Measurements from ENCODE around the gene LEPR. TPM values are rescaled to one million over a fixed set of nuclear protein-coding genes. Genes with fewer than 3 reads are reported as not detected.

Gene LEPR
- total and polyA plus RNA-seq, 2 donors from 2014 or later, result 3.1 to 13.8 TPM

DNA sequence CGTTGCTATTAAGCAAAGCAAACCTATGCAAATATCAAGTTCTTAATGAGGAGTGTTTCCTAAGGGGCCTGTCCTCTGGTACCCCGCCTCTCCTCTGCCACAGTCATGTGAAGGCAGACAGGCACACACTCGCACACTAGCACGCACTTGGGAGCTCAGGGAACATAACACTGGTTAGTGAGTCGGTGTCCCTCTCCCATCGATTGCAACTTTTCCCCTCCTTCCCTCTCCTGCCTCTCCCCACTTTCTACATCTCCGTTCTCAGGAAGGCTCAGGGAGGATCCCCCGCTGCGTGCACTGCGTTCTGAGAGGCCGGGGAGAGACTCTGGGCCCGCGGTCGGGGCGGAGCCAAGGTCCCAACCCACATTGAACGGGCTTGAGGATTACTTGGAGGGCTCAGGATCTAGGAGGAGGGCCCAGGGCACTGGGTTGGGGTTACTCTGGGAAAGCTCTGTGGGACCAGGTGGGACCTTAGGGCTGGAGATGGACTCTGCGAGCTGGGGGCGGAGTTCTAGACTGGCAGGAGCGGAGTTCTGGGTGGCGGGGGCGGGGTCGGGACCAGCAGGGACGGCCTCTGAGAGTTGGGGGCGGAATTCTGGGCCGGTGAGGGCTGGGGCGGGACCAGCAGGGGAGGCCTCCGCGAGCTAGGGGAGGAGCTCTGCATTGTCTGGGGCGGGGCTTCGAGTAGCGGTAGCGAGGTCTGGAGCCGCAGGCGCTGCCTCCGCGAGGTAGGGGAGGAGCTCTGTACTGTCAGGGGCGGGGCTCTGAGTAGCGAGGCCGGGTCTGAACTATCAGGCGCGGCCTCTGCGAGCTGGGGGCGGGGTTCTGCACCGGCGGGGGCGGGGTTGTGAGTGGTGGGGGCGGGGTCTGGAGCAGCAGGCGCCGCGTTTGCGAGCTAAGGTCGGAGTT, 533 bp upstream of the LEPR start:
- Histone ChIP-seq H3K9me3 (ENCODE audit: control insufficient read depth in 2 of 3, insufficient read depth in 1 of 3, low read length in 3 of 3) (no peaks in the 10 kb centered on the region), H3K27me3 (ENCODE audit: control insufficient read depth, insufficient read depth, low read length) (no peaks in the 10 kb centered on the region), H3K4me3 (ENCODE audit: low read length in 3 of 3) (peak overlapping the region; percentile 78 to 84 (median 79)), H3K27ac (ENCODE audit: low read depth in 2 of 2, low read length in 2 of 2) (peak overlapping the region; percentile 90 to 94), H3K4me1 (ENCODE audit: control insufficient read depth in 2 of 3, insufficient read depth in 2 of 3, low read depth in 1 of 3, low read length in 3 of 3) (peaks cover 6 to 41% (median 22%) of the 10 kb centered on the region in 3 donors), H3K36me3 (ENCODE audit: control insufficient read depth in 2 of 3, insufficient read depth in 3 of 3, low read length in 3 of 3) (no peaks in the 10 kb centered on the region), H3K9ac (ENCODE audit: low read length in 3 of 3) (peak overlapping the region; percentile 52 to 79 (median 73))
- TF ChIP-seq, protein P1, sequence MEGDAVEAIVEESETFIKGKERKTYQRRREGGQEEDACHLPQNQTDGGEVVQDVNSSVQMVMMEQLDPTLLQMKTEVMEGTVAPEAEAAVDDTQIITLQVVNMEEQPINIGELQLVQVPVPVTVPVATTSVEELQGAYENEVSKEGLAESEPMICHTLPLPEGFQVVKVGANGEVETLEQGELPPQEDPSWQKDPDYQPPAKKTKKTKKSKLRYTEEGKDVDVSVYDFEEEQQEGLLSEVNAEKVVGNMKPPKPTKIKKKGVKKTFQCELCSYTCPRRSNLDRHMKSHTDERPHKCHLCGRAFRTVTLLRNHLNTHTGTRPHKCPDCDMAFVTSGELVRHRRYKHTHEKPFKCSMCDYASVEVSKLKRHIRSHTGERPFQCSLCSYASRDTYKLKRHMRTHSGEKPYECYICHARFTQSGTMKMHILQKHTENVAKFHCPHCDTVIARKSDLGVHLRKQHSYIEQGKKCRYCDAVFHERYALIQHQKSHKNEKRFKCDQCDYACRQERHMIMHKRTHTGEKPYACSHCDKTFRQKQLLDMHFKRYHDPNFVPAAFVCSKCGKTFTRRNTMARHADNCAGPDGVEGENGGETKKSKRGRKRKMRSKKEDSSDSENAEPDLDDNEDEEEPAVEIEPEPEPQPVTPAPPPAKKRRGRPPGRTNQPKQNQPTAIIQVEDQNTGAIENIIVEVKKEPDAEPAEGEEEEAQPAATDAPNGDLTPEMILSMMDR (IDR thresholded peaks at IDR 0.05; ENCODE audit: borderline replicate concordance, extremely low read depth, insufficient read depth), result no peak
- FAIRE-seq (no peak), DNase-seq (peak; percentile 99)
- intact Hi-C loops (cut with DNase I), result no loop called here

DNA sequence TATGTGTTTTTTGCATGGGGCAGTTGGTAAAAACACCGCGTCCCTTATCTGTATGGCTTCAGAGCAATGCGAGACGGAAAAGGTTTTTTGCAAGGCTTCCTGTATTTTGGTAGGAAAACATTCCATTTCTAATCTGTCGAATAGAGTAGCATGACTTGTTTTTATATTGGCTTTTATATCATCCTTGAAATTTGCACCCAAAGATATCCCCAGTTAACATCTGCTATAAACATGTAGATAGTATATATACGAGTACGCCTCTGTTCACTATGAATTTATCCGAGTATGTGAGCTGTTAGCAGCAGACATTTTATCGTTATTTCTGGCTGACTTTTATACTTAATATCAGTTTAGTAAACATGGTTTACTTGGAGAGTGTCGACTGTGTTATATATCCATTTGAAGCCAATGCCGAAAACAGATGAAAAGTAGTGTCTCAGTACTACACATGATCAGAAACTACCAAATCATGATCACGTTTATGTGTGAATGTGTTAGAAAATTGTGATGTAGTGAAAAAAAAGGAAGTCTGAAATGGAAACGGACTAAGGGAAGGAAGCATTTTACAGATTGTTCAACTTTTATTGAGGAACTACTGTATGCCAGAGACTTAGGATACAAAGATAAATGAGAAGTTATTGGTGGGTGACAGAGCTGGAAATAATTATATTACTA, 1.0 kb downstream of the LEPR start:
- peak overlapping the region; percentile 93 to 94 for H3K27ac ChIP-seq (ENCODE audit: low read depth in 2 of 2, low read length in 2 of 2)
- peak overlapping the region; percentile 93 to 97 (median 96) for H3K9ac ChIP-seq (ENCODE audit: low read length in 3 of 3)
- TF ChIP-seq, protein P1 (IDR thresholded peaks at IDR 0.05; ENCODE audit: borderline replicate concordance, extremely low read depth, insufficient read depth), result no peak
- no peaks in the 10 kb centered on the region for H3K9me3 ChIP-seq (ENCODE audit: control insufficient read depth in 2 of 3, insufficient read depth in 1 of 3, low read length in 3 of 3)
- DNase-seq, result no peak
- H3K4me1 ChIP-seq (ENCODE audit: control insufficient read depth in 2 of 3, insufficient read depth in 2 of 3, low read depth in 1 of 3, low read length in 3 of 3), result peaks cover 6 to 41% (median 22%) of the 10 kb centered on the region in 3 donors
- peak overlapping the region; percentile 84 to 95 (median 93) for H3K4me3 ChIP-seq (ENCODE audit: low read length in 3 of 3)
- intact Hi-C loops (cut with DNase I), result no loop called here
- H3K36me3 ChIP-seq (ENCODE audit: control insufficient read depth in 2 of 3, insufficient read depth in 3 of 3, low read length in 3 of 3), result peaks cover 9 to 11% (median 11%) of the 10 kb centered on the region in 3 donors
- FAIRE-seq, result no peak
- no peaks in the 10 kb centered on the region for H3K27me3 ChIP-seq (ENCODE audit: control insufficient read depth, insufficient read depth, low read length)

DNA sequence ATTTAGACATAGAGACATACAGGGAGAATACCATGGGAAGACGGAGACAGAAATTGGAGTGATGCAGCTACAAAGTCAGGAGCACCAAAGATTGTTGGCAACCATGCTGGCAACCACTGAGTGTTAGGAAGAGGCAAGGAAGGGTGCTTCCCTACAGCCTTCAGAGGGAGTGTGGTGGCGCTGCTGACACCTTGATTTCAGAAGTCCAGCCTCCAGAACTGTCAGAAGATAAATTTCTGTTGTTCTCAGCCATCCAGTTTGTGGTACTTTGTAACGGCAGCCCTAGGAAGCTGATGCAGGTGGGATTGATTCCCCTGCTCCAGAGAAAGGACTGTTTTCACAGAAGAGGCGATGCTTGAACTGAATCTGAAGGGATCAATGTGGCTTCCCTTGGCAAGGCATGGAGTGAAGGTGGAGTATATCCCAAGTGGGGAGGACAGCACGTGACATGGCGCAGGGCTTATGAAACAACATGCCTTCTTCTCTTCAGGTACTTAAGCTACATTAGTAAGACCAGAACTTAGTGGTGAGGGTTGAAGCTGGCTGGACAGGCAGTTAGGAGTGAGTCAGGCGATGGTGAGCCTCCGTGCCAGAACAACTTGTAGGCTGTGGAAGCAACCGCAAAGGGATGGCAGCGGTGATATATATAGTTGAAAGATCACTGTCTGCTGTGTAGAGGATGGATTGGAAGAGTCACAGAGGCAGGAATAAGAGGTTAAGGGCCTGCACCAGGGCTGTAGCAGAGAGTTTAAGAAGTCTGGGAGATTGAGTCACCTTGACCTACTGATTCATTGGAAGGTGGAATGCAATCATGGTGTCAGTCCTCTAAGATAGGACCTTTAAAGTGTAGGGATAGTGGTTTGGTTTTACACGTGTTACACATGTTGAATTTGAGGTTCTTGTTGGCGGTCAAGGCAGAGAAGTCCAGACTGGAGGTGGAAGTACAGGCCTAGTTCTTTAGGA, 2.1 kb downstream of the LEPR start:
- Histone ChIP-seq H3K9ac (ENCODE audit: low read length in 3 of 3) (peak overlapping the region in 1 of 3 donors; percentile 93), H3K27ac (ENCODE audit: low read depth in 2 of 2, low read length in 2 of 2) (peak overlapping the region; percentile 49 to 93), H3K27me3 (ENCODE audit: control insufficient read depth, insufficient read depth, low read length) (no peaks in the 10 kb centered on the region), H3K4me1 (ENCODE audit: control insufficient read depth in 2 of 3, insufficient read depth in 2 of 3, low read depth in 1 of 3, low read length in 3 of 3) (peaks cover 6 to 37% (median 20%) of the 10 kb centered on the region in 3 donors), H3K36me3 (ENCODE audit: control insufficient read depth in 2 of 3, insufficient read depth in 3 of 3, low read length in 3 of 3) (peaks cover 9 to 12% (median 12%) of the 10 kb centered on the region in 3 donors), H3K4me3 (ENCODE audit: low read length in 3 of 3) (peak overlapping the region in 2 of 3 donors; percentile 84 to 93), H3K9me3 (ENCODE audit: control insufficient read depth in 2 of 3, insufficient read depth in 1 of 3, low read length in 3 of 3) (no peaks in the 10 kb centered on the region)
- no peak for FAIRE-seq
- DNase-seq, result peak in 1 of 5 donors; percentile 46
- TF ChIP-seq, protein P1 (IDR thresholded peaks at IDR 0.05; ENCODE audit: borderline replicate concordance, extremely low read depth, insufficient read depth), result no peak
- intact Hi-C loops (cut with DNase I), result no loop called here
